GM19397 (cell line): Measurements from ENCODE around the gene CERS4.
A peak's percentile ranks its signal among the peaks of the same experiment; 100 is the strongest.
"Not testable (repeated sequence)": the region's sequence is repeated elsewhere in the genome, so short reads cannot be mapped to it uniquely, and the experiment has no call there.

Source experiments
- ATAC-seq: cut with Tn5 transposase; IDR thresholded peaks from one replicate; pipeline ENCODE4 v1.9.1; 2021; ENCODE audit warnings: mild to moderate bottlenecking, moderate library complexity; ENCODE audit not compliant: unreplicated experiment

CERS4 gene

GRCh38 chr19:8259142-8259921 lies 50.2 kb downstream of the CERS4 start:
- no peak for ATAC-seq

- no peak for ATAC-seq
These were observed 50.7 kb downstream of the CERS4 start for GRCh38 chr19:8259922-8260247.

GRCh38 chr19:8261347-8261746 lies 52.2 kb downstream of the CERS4 start:
- no peak for ATAC-seq

- no peak for ATAC-seq
These were observed 52.7 kb downstream of the CERS4 start for GRCh38 chr19:8261881-8262280.

- ATAC-seq = no peak
These were observed 53.3 kb downstream of the CERS4 start for GRCh38 chr19:8262431-8262830.

- ATAC-seq = not testable (repeated sequence)
These were observed 55.1 kb downstream of the CERS4 start for GRCh38 chr19:8264248-8264647.

- ATAC-seq = no peak
These were observed 56.7 kb downstream of the CERS4 start for GRCh38 chr19:8265872-8266271.

- ATAC-seq = no peak
These were observed 60.6 kb downstream of the CERS4 start for GRCh38 chr19:8269724-8270123.

GRCh38 chr19:8276508-8276907 lies 67.3 kb downstream of the CERS4 start:
- not testable (repeated sequence) for ATAC-seq

- ATAC-seq = not testable (repeated sequence)
These were observed 82.2 kb downstream of the CERS4 start for GRCh38 chr19:8291337-8291736.

- ATAC-seq = no peak
These were observed 93.2 kb downstream of the CERS4 start for GRCh38 chr19:8302357-8302691.

- no peak for ATAC-seq
These were observed 93.6 kb downstream of the CERS4 start for GRCh38 chr19:8302734-8303133.

GRCh38 chr19:8304841-8305621 lies 95.9 kb downstream of the CERS4 start:
- no peak for ATAC-seq

GRCh38 chr19:8305798-8306197 lies 96.6 kb downstream of the CERS4 start:
- no peak for ATAC-seq

- no peak for ATAC-seq
These were observed 97.3 kb downstream of the CERS4 start for GRCh38 chr19:8306235-8307054.

- no peak for ATAC-seq
These were observed 98.3 kb downstream of the CERS4 start for GRCh38 chr19:8307400-8307964.

- ATAC-seq = peak; percentile 92
These were observed 99.0 kb downstream of the CERS4 start, which contains the start of gene CD320 for GRCh38 chr19:8307965-8308866. CD320 (minus strand) TSS chr19:8308358; CDS start chr19:8308290, 68 bp downstream.

GRCh38 chr19:8308891-8309291 lies 99.7 kb downstream of the CERS4 start:
- no peak for ATAC-seq

- ATAC-seq = no peak
These were observed 101.3 kb downstream of the CERS4 start for GRCh38 chr19:8310342-8311055.
